GM04504 (cell line): ENCODE data around the gene TSACC.

Source experiments
- DNase-seq: peaks from one replicate; pipeline ENCODE4 v3.0.0-alpha.2; 2012; ENCODE audit warnings: low read depth

Gene TSACC

DNA sequence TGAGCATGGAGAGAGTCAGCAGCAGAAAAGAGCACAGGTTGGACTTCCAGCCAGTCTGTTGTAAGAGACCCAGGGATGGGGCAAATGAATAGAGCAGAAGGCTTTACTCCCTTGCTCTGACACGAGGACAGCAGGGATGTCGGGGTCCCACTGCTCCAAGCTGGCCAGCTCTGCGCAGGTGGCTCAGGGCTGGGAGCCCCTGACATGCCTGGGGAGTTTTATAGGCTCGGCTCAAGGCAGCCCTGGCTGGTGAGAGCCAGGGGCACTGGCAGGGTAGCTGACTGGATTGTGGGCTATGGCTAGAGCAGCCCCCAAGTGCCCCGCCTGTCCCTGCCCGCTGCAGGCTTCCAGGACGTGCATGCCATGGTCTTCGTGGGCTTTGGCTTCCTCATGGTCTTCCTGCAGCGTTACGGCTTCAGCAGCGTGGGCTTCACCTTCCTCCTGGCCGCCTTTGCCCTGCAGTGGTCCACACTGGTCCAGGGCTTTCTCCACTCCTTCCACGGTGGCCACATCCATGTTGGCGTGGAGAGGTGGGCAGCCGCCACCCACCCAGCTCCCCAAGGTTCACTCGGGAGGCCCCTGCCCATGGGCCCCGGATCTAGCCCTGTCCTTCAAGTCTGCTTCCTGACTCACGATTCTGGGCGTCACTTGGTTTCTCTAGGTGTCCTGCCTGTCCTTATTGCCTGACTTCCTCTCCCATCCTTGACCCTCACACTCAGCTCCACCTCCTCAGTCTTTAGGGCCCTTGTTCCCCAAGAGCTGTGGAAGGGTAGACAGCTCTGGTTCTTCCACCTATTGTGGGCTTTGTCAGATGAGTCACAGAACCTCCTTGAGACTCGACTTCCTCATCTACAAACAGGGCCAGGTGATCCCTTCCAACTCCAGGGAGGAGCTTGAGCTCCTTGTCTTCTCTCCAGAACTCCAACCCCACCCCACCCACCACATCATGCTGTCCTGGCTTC lies 38.9 kb downstream of the TSACC start:
- DNase-seq: no peak

DNA sequence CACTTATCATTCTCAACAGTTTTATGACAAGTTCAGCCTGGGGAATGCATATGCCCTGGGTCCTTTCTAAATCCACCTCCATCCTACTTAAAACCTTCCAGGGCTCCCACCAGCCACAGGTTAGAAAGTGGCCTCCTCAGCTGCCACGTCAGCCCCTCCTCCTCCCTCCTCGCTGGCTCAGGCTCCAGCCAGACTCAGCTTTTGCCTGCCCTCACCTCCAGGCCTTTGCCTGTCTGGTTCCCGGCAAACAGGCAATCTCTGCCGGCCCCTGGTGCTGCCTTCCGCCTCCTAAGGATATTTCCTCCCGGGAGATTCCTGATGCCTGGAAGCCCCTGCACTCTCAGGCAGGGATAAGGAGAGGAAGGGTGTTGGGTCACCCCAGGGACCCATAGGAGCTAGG lies 40.2 kb downstream of the TSACC start:
- no peak for DNase-seq

DNA sequence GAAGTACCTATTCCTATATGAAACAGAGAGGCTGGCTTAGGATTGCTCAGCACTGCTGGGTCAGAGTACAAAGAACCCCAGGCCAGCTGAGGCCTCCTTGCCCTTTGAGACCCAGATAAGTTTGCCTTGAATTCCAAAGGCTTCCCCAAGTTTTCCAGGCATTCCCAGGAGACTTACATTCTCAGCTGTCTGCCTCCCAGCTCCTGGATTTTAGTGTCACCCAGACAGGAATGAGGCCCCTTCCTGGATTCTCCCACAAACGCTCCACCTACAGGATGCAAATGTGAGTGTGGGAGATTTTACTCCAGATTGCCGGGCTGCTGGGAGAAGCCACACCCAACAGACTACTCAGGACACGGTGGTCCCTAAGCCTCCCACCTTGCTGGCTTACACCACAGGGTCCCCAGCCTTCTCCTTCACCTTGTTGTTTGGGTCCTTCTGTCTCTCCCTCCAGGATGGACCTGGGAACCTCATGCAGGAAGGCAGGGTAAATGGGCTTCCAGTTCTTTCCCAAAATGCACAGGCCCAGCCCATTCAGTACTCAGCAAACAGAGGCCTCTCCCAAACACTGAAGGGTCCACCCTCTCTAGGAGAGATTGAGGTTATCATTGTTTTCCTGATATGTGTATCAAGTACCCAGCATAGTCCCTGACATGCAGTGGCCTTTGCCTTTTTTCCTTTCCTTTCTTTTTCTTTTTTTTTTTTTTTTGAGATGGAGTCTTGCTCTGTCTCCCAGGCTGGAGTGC lies 41.3 kb downstream of the TSACC start:
- DNase-seq: no peak

DNA sequence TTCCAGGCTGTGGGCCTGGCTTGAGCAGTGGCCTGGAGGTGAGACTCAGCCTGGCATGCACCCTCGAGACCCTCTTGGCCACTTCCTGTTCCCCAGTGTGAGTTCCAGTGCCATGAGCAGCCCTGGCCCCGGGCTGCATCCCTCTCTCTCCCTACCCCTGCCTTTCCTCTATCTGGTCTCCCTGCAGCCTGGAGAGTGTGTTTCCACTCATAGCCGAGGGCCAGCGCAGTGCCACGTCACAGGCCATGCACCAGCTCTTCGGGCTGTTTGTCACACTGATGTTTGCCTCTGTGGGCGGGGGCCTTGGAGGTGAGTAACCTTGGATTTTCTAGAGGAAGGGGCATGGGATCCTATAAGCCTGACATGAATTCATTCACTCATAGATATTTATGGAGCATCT lies 44.2 kb downstream of the TSACC start:
- no peak for DNase-seq

DNA sequence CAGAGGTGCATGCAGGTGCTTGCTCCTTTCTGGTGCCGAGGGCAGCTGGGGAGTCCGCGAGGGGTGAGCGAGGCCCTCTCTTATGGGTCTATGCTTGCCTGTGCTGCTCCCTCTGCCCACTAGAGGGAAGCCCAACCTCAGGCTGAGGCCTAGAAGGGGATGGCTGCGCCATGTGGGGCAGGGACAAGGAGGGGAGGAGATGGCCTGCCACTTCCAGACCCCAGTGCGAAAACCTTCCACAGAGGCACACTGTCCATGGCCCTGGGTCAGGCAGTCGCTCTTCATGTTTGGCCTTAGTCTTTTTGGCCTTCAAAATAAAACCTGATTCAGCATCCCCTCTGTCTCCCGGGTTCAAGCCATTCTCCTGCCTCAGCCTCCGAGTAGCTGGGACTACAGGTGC lies 44.7 kb downstream of the TSACC start:
- DNase-seq: no peak

DNA sequence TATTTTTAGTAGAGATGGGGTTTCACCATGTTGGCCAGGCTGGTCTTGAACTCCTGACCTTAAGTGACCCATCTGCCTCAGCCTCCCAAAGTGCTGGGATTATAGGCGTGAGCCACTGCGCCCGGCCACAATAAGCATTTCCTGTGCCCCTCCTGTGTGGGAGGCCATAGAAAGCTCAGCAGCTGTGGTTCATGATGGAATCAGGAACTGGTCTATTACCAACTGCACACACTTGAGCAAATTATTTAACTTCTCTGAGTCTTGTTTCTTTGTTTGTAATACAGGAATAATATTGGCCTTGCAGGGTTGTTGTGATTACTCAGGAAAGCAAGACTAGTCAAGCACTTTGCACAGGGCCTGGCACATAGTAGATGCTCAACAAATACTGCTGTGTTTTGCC lies 45.7 kb downstream of the TSACC start:
- no peak for DNase-seq

DNA sequence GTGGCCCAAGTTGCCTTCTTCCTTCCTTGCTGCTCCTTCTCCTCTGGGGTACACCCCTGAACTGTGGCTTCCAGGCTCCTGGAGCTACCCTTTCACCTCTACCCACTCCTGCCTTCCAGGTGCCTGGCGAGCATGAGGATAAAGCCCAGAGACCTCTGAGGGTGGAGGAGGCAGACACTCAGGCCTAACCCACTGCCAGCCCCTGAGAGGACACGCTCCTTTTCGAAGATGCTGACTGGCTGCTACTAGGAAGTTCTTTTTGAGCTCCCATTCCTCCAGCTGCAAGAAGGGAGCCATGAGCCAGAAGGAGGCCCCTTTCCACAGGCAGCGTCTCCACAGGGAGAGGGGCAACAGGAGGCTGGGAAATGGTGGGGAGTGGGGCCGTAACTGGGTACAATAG lies 46.3 kb downstream of the TSACC start:
- DNase-seq: no peak

DNA sequence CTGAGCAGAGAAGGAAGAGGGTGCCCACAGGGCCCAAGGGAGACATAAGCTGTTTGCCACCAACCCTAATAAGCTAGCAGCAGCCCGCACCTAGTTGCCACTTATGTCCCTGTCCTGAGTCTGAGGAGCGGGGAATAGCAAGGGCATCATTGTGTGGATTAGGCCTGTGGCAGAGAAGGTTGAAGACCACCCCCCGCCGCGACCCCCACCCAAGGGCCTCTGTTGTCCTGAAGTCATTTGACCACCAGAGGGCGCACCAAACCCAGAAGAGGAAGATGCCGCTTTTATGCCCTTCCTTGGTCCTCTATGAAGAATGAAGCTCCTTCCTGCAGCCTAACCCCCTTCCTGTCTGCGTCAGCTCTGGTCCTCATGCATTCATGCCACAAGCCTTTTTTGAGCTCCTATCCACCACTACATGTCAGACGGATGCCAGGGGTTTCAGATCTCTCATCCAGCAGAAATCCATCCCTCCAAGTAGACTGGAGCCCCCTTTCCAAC lies 47.3 kb downstream of the TSACC start:
- DNase-seq: peak; percentile 32

DNA sequence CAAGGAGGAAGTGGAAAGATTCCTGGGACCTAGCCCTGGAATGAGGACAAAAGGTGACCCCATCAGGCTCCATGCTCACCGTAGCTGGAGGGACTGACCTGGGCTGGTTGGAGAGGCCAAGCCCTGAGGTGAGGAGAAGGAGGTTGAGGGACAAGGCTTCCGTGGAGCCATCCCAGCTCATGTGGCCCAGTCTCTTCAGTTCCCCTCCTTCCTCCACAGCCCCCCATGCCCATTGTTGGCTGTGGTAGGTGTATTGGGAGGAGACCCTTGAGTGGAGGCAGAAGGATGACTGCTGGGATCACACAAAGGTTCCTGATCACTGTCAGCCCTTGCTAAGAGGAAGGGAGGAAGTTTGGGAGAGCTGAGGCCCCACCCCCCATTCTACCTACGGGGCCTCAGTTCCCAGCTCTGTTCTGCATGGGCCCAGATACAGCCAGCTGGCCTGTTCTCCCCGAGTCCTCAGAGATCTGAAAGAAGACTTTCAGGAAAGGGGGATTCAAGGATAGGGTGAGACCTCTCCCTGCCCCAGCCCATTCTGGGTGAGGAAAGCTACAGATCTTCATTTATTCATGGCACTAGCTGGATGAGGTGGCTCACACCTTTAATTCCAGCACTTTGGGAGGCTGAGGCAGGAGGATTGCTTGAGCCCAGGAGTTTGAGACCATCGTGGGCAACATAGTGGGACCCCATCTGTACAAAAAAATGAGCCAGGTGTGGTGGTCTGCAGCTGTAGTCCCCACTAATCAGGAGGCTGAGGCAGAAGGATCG lies 48.0 kb downstream of the TSACC start:
- DNase-seq: no peak

DNA sequence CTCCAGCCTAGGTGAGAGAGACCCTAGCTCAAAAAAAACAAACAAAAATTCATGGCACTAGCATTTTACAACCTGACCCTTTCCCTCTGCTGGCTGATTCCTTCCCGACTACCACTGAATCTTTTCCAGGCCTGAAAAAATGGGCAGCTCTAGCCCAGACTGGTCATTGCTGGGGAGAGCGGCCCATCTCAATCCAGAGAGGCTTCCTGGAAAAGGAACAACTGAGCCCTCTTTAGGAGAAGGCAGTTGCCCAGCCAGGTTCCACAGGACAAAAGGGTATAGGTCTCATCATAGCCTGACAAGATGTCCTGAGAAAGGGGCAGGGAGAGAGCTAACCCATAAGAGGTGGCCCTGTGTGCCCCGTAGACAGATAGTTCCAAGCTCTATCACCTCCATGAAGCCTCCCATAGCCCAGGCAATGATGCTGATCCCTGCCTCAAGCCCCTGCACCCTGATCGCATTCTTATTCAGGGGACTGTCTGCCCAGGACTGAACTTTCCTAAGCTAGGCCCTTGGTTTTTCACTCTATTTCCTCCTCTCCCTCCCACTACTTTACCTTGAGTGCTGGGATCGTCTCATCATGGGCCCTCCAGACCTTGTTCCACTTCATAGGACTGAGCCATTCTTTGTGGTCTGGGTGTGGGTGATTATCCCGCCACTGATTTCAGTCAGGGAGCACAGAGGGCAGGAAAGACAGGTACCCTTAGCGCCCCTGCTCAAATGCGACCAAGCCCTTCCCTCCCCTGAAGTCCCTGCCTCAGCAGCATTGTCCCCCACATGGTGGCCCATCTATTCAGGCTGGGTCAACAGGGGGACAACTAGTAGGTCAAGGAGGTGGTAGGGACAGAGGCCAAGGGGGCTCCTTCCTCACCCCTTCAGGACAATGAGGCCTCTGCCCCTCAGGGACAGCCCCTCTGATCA lies 48.9 kb downstream of the TSACC start:
- DNase-seq: no peak

DNA sequence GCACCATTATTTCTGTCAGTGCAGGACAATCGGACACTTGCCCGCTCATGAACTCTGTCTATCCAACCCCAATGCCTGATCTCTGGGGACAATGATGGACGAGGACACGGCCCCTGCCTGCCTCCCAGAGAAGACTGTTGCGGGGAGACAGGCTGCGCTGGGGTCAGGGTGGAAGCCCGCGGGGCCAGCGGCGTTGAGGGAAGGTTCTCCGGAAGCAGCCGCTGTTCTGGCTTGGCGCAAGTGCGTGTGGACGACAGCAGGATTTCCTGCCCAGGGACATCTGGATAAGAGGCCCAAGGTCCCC lies 49.5 kb downstream of the TSACC start:
- DNase-seq: no peak

DNA sequence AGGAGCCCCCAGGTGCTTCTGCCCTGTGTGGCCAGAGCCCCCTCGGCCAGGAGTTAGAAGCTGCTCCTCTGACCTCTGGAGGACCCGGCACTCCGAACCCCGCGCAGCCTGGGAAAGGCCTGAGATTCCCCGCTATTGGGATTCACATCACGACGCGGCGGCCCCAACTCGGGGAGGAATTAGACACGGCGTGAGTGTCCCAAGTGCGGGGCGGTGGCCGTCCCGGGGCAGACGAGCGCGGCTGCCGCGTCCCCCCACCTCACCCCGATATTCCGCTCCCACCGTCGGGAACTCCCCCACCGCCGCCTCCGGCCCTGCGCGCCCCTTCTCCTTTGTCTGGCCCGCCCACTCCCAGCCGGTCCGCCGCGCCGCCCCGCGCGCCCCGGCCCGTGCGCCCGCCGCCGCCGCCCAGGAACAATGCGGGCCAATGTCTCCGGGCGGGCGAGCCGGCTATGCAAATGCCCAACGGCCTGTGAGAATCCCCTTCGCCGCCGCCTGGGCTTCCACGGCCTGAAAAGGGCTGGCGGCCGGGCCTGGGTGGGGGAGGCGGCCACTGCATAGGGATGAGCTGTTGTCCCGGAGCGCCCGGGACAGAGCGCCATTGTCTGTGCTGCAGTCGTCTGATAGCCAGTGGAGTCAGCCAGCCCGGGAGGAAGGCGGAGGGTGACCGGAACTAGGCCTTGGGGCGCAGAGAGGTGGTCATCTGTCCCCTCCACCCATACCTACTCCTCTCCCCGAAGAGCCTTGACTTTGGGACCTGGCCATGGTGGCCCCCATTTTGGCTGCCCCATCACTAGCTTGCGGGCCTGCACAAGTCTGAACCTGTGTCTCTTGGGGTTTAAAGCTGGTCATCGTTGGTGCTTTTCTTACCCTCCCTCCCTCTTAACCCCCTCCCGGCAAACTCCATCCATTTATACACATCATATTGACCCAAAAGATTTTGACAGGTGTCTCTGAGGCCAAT lies 50.1 kb downstream of the TSACC start:
- no peak for DNase-seq

DNA sequence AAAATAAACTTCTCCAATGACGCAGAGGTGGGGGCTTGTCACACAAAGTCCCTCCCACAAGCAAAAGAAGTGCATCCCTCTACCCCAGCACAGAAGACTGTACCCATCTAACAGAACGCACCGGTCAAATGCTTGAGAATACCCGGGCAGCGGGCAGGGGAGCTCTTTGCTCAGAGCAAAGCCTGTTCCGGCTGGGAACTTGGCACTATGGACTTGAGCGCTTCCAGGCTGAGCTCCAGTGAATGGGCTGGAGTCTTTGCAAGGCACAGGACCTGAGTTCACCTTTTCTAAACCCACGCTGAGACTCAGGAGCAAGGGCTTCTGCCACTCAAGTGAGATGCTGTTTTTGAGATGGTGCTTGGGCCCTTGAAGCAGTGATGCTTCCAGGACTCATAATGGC lies 51.0 kb downstream of the TSACC start:
- DNase-seq: no peak

DNA sequence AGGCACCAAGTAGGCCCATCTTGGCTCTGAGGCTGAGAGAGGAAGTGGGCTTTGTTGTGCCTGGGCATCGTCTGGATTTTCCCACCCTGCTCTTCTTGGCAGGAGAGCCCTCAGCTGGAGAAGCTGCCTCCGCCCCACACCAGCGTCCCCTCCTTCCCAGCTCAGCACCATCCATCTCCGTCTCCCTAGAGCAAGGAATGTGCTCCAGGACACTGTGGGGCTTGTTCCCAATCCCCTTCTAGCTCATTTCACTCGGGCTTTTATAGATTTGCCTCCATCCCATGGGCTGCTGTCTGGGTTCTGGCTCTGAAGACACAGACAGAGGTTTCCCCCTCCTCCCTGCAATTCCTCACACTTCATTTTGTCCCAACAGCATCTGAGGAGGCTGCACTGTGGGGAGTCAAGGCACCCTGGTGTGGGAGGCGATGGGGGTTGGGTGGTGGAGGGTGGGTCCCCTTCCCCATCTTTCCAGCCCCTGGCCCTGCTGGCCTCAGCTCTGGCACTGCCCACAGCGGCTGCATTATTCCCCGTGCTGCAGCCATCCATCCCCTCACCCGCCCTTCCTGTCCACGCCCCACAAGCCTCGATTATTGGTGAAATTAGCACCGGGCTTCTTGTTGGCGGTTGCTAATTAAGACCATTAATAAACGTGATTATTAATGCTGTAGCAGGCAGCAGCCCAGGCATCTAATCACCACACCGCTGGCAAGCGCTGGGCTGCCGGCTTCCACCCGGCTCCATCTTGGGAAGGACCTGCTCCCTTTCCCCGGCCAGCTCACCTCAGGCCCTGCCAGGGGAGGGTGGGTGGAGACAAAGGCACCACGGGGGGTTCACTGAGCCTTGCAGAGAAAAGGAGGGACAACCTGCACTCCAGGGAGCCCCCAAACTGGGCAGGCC lies 52.4 kb downstream of the TSACC start:
- DNase-seq: no peak

DNA sequence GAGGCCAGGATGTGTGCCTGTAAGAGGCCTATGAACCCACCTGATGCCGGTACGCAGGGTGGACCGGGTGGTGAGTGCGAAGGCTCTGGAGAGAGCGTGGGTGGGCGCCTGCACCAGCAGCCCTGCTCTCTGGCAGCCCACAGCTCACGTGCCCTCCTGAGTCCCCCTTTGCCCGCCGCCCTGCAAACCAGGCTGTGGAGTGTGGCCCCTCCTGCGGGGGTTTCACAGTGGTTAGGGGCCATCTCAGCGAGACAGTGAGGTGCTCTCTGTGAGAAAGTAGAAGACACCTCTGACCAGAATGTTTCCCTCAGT lies 53.0 kb downstream of the TSACC start:
- no peak for DNase-seq

DNA sequence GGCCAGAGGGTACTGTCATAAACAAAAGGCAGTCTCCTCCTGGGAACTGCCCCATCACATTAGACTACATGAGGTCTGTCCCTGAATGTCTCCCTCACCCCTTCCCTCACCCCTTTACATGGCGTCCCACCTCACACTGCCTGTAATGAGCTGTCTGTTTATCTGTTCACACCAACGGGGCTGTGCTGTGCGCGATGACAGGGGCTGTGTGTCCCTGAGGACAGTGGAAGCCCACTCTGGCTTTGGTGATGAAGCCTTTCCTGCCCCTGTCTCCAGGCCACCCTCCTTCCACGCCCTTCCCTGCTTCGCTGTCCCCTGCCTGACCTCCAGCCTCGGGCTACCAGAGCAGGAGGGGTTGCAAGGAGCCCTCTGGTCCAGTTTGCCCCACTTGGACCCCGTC lies 53.4 kb downstream of the TSACC start:
- DNase-seq: no peak

DNA sequence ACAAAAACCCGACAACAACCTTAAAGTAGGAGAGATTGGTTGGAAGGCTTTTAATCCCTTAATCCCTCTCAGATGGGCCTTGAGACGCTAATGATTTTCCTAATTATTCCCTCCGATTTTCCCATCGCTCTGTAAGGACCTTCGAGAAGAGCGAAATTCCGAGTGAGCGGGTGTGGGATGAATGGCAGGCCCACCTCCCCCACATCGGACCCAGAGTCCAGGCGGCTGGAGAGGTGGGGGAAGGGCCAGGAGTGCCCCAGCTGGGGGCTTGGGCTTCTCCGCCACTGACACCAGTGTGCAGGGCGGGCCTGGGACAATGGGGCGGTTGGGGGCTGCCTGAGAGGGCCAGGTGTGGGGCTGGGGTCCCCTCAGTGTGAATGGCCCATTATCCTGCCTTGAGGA lies 54.1 kb downstream of the TSACC start:
- no peak for DNase-seq

DNA sequence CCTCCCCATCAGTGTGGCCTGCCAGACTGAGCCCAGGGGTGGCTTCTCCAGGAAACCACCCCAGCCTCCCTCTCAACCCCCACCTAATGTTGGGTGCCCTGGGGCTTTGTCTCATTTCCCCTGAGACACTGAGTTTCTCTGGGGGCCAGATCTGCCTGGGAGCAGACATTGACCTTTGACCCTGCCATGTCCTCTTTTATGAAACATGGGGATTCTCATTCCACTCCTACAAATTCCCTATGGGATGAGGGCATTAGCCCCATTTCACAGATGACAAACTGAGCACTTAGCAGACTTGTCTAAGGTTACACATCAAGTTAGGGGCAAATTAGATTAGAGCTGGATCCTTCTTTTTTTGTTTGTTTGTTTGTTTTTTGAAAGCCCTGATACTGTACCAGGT lies 54.8 kb downstream of the TSACC start:
- DNase-seq: no peak

DNA sequence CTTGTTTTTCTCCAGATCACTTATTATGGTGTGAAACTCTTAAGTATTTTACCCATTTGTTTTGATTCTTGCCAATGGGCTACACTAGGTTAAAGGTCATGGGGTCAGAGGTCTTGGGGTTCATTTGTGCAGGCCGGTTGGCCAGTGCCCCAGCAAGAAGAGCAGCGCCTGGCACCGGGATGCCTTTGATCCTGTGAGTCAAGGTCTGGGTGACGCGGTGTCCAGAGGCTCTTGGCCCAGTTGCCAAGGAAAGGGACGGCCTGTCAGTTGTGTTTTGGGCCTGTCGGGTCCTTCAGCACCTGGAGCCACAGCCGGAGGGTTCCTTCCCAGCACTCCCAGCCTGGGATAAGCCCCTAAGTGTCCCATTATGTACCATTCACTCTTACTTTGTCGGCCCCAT lies 55.8 kb downstream of the TSACC start:
- no peak for DNase-seq
